ENCODE measurements around the gene HCLS1.
"Not testable (repeated sequence)": the region's sequence is repeated elsewhere in the genome, so short reads cannot be mapped to it uniquely, and the experiment has no call there.

The HCLS1 gene

DNA sequence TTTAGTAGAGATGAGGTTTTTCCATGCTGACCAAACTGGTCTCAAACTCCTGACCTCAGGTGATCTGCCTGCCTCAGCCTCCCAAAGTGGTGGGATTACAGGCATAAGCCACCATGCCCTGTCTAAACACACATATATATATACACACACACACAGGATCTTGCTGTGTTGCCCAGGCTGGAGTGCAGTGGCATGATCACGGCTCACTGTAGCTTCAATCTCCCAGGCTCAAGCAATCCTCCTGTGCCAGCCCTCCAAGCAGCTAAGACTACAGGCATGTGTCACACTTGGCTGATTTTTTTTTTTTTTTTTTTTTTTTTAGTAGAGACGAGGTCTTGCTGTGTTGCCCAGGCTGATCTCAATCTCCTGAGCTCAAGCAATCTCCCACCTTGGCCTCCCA is 60.8 kb downstream of the HCLS1 start:
- not testable (repeated sequence) for DNase-seq (ENCODE audit: low read depth in 2 of 2, low spot score in 1 of 2)

GRCh38 chr3:121598564-121598963 is 62.1 kb downstream of the HCLS1 start:
- DNase-seq (ENCODE audit: low read depth in 2 of 2, low spot score in 1 of 2) = no peak

GRCh38 chr3:121595765-121596406 is 64.8 kb downstream of the HCLS1 start:
- no peak for DNase-seq (ENCODE audit: low read depth in 2 of 2, low spot score in 1 of 2)

GRCh38 chr3:121594850-121595249 is 65.9 kb downstream of the HCLS1 start:
- DNase-seq (ENCODE audit: low read depth in 2 of 2, low spot score in 1 of 2) = no peak

DNA sequence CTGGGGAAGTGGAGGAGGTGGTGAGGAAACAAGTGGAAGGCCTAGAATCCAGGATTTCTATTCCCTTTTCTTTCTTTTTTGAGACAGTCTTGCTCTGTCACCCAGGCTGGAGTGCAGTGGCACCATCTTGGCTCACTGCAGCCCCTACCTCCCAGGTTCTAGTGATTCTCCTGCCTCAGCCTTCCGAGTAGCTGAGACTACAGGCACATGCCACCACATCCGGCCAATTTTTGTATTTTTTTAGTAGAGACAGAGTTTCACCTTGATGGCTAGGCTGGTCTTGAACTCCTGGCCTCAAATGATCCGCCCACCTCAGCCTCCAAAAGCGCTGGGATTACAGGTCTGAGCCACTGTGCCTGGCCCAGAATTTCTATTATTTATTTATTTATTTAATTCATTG is 66.9 kb downstream of the HCLS1 start:
- DNase-seq (ENCODE audit: low read depth in 2 of 2, low spot score in 1 of 2) = not testable (repeated sequence)

DNA sequence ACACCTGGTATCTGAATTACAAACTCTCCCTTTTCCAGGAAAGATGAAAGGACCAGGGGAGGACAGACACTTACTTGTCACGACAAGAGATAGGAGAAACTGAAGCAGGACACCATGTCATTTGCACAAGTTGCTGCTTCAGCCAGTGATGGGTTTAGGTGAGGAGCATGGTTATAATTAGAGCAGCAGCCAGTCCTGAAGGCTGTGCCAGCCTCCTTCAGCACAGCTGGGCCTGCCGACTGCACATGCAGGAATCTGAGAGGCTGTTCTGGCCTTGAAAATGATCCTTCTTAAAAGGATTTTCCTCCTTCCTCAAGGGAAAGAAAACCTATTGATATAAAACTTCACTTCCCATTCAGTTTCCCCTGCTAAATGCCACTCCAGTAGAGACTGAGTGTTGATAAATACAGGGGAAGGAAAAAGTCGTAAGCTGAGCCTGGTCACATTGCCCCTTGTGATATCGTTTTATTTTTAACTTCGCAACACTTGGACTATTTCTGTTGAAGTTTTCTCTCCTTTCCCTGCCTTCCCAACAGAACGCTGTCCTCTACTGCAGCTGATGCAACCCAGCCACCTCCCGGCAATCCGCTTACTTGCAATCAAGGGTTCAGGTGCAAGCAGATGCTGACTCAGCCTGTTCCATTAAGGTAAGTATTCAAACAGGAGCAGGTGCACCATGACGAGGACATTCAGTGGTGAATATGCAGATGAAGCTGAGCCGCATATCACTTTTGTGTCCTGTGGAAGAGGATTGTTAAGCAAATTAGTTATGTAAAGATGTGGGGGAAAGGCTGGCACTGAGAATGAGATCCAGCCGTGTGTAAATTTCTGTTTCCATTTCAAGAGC is 67.6 kb downstream of the HCLS1 start, which contains the start of gene FBXO40:
Gene FBXO40 (plus strand): TSS at position 524 of the 847 bp plus-strand sequence. CDS start 27,197 bp downstream, outside the sequence.
- no peak for DNase-seq (ENCODE audit: low read depth in 2 of 2, low spot score in 1 of 2)

- no peak for DNase-seq (ENCODE audit: low read depth in 2 of 2, low spot score in 1 of 2)
Measured at GRCh38 chr3:121584418-121584817, 76.3 kb downstream of the HCLS1 start.

GRCh38 chr3:121581691-121582090 is 79.0 kb downstream of the HCLS1 start:
- no peak for DNase-seq (ENCODE audit: low read depth in 2 of 2, low spot score in 1 of 2)

All from stimulated activated CD8-positive, alpha-beta memory T cell treated with anti-CD3 and anti-CD28 coated beads, Interleukin-4, amount 100 ng/mL, for 1 hour (primary cell).